IMR-90 (cell line): ENCODE measurements around the gene DGAT2L6. TPM values are rescaled to one million over a fixed set of nuclear protein-coding genes. Genes with fewer than 3 reads are reported as not detected.
A peak's percentile ranks its signal among the peaks of the same experiment; 100 is the strongest.

ENCODE experiments used
- ATAC-seq: fragments of 200-7000 bp; cut with Tn5 transposase; 2 replicates; pipeline ENCODE4 v1.9.1; 2020; ENCODE audit warnings: low read depth, mild to moderate bottlenecking, moderate library complexity
- BruUV-seq: library from RNA; stranded (reverse); fragments of 400-500 nt; replicated peaks from 2 replicates; lab custom pipeline; 2021; lab: Mats Ljungman, UMichigan
- CTCF ChIA-PET: fragments of 300-600 bp; formaldehyde crosslinking; extraction: SDS; loops from one replicate; lab custom pipeline; 2021; ENCODE audit warnings: antibody characterized with exemption; lab: Yijun Ruan, JAX
- POLR2A ChIA-PET: fragments of 300-600 bp; sonication (Branson Sonifier 250); formaldehyde crosslinking; loops from one replicate; lab custom pipeline; 2022; ENCODE audit warnings: antibody characterized with exemption; ENCODE audit not compliant: unreplicated experiment; lab: Charles Lee
- DNase-seq: peaks from one replicate; pipeline ENCODE4 v3.0.0; 2013
- H2AFZ ChIP-seq: replicated peaks from 2 replicates; pipeline ENCODE3; 2013; ENCODE audit warnings: low read length, mild to moderate bottlenecking; ENCODE audit not compliant: poor library complexity
- H2AK5ac ChIP-seq: 2 replicates; pipeline ENCODE4 v1.6.1; 2013; ENCODE audit warnings: low read depth, low read length, inconsistent platforms
- H2AK9ac ChIP-seq: replicated peaks from 2 replicates; pipeline ENCODE3; 2013; ENCODE audit warnings: mild to moderate bottlenecking, low read depth, low read length, moderate library complexity; ENCODE audit not compliant: poor library complexity
- H2BK120ac ChIP-seq: 2 replicates; pipeline ENCODE4 v1.6.1; 2013; ENCODE audit warnings: low read depth, low read length, inconsistent platforms
- H2BK15ac ChIP-seq: 3 replicates; pipeline ENCODE4 v1.6.1; 2013; ENCODE audit warnings: low read depth, low read length, inconsistent platforms
- H2BK20ac ChIP-seq: 2 replicates; pipeline ENCODE4 v1.6.1; 2013; ENCODE audit warnings: low read depth, mild to moderate bottlenecking, inconsistent platforms, low read length, moderate library complexity
- H2BK5ac ChIP-seq: 2 replicates; pipeline ENCODE4 v1.6.1; 2013; ENCODE audit warnings: mild to moderate bottlenecking, low read depth, low read length, inconsistent platforms; ENCODE audit not compliant: poor library complexity, severe bottlenecking
- H3K14ac ChIP-seq: replicated peaks from 2 replicates; pipeline ENCODE4 v1.6.1; 2013; ENCODE audit warnings: low read depth, low read length, inconsistent platforms
- H3K18ac ChIP-seq: 2 replicates; pipeline ENCODE4 v1.6.1; 2013; ENCODE audit warnings: low read depth, low read length, control low read depth
- H3K23ac ChIP-seq: 2 replicates; pipeline ENCODE4 v1.6.1; 2013; ENCODE audit warnings: low read depth, low read length, inconsistent platforms
- H3K27ac ChIP-seq: 2 replicates; pipeline ENCODE4 v1.5.1; 2013; ENCODE audit warnings: mild to moderate bottlenecking, control low read depth, low read length; ENCODE audit not compliant: insufficient read depth
- H3K27me3 ChIP-seq: 2 replicates; pipeline ENCODE4 v1.6.1; 2013; ENCODE audit warnings: low read length; ENCODE audit not compliant: control insufficient read depth, insufficient read depth
- H3K36me3 ChIP-seq: 2 replicates; pipeline ENCODE4 v1.6.1; 2013; ENCODE audit warnings: low read length, mixed read lengths; ENCODE audit not compliant: control insufficient read depth, insufficient read depth
- H3K4ac ChIP-seq: 2 replicates; pipeline ENCODE4 v1.6.1; 2013; ENCODE audit warnings: low read depth, low read length, inconsistent platforms
- H3K4me1 ChIP-seq: 2 replicates; pipeline ENCODE4 v1.6.1; 2013; ENCODE audit warnings: low read length, mixed read lengths; ENCODE audit not compliant: control insufficient read depth, insufficient read depth
- H3K4me2 ChIP-seq: 2 replicates; pipeline ENCODE4 v1.6.1; 2013; ENCODE audit warnings: low read depth, mild to moderate bottlenecking, control low read depth, low read length, moderate library complexity
- H3K4me3 ChIP-seq: 2 replicates; pipeline ENCODE4 v1.5.1; 2013; ENCODE audit warnings: low read depth, mild to moderate bottlenecking, control low read depth, low read length, moderate library complexity; ENCODE audit not compliant: insufficient read depth
- H3K56ac ChIP-seq: 2 replicates; pipeline ENCODE4 v1.6.1; 2013; ENCODE audit warnings: low read length, inconsistent platforms; ENCODE audit not compliant: insufficient read depth; ENCODE audit errors: extremely low read depth
- H3K79me1 ChIP-seq, 2 experiments: 2 replicates each; pipeline ENCODE4 v1.6.1; 2013; ENCODE audit warnings: low read length in 2 of 2, inconsistent platforms in 1 of 2, low read depth in 1 of 2
- H3K9ac ChIP-seq: 2 replicates; pipeline ENCODE4 v1.6.1; 2013; ENCODE audit warnings: low read depth, low read length, control low read depth
- H3K9me1 ChIP-seq: 2 replicates; pipeline ENCODE4 v1.6.1; 2013; ENCODE audit warnings: low read length, inconsistent platforms; ENCODE audit not compliant: insufficient read depth
- H3K9me3 ChIP-seq: 2 replicates; pipeline ENCODE4 v1.6.1; 2013; ENCODE audit warnings: low read length; ENCODE audit not compliant: control insufficient read depth, insufficient read depth
- H4K20me1 ChIP-seq: 2 replicates; pipeline ENCODE4 v1.6.1; 2013; ENCODE audit warnings: low read length, inconsistent platforms; ENCODE audit not compliant: insufficient read depth
- H4K5ac ChIP-seq: 2 replicates; pipeline ENCODE4 v1.6.1; 2013; ENCODE audit warnings: mild to moderate bottlenecking, low read depth, low read length, control low read depth
- H4K8ac ChIP-seq, 2 experiments: 2 replicates each; pipeline ENCODE4 v1.6.1; 2013; ENCODE audit warnings: low read depth in 2 of 2, low read length in 2 of 2, control low read depth in 1 of 2, inconsistent platforms in 1 of 2
- H4K91ac ChIP-seq: 2 replicates; pipeline ENCODE4 v1.6.1; 2013; ENCODE audit warnings: low read depth, low read length, inconsistent platforms; ENCODE audit not compliant: insufficient read depth
- BHLHE40 ChIP-seq: fragments of 150-350 bp; IDR thresholded peaks from 2 replicates; pipeline ENCODE4 v1.6.1; 2016; ENCODE audit warnings: mild to moderate bottlenecking, low read depth, low read length
- CHD1 ChIP-seq: IDR thresholded peaks from 2 replicates; pipeline ENCODE4 v1.6.1; 2012; ENCODE audit warnings: low read depth, low read length, improper control_type of control experiment
- CTCF ChIP-seq: conservative IDR thresholded peaks from 2 replicates; pipeline ENCODE4 v1.5.1; 2012; ENCODE audit warnings: mild to moderate bottlenecking, low read depth, low read length, improper control_type of control experiment
- FOS ChIP-seq: fragments of 150-350 bp; IDR thresholded peaks from 2 replicates; pipeline ENCODE4 v1.6.1; 2016; ENCODE audit warnings: low read depth, low read length
- MAZ ChIP-seq: IDR thresholded peaks from 2 replicates; pipeline ENCODE4 v1.6.1; 2012; ENCODE audit warnings: low read depth, mild to moderate bottlenecking, low read length, improper control_type of control experiment, moderate library complexity, borderline replicate concordance
- MXI1 ChIP-seq: IDR thresholded peaks from 2 replicates; pipeline ENCODE4 v1.6.1; 2012; ENCODE audit warnings: low read depth, mild to moderate bottlenecking, low read length, moderate library complexity, borderline replicate concordance
- POLR2A ChIP-seq: IDR thresholded peaks from 2 replicates; pipeline ENCODE4 v1.6.1; 2012; ENCODE audit warnings: mild to moderate bottlenecking, low read depth, low read length
- RAD21 ChIP-seq: IDR thresholded peaks from 2 replicates; pipeline ENCODE4 v1.6.1; 2012; ENCODE audit warnings: low read length, improper control_type of control experiment
- WGBS, 2 experiments: methylation state at CpG; one replicate each; pipeline versions ENCODE4 v1.1.5 to v1.1.7; 2013; ENCODE audit warnings: missing lambda C conversion rate in 2 of 2; ENCODE audit not compliant: insufficient read length in 1 of 2; ENCODE audit errors: extremely low coverage in 2 of 2; 5-methylcytosine and 5-hydroxymethylcytosine counted together
- dilution Hi-C: fragments of 300-500 bp; cut with HindIII; formaldehyde crosslinking; loops from one replicate; pipeline ENCODE4 v1.14.3; 2018; ENCODE audit warnings: low sequenced_read_pairs; ENCODE audit not compliant: unreplicated experiment
- in situ Hi-C: fragments of 300-500 bp; cut with MboI; formaldehyde crosslinking; loops from 3 replicates; pipeline ENCODE4 v1.14.3; 2019; ENCODE audit warnings: low sequenced_read_pairs, inconsistent platforms, mixed read lengths
- intact Hi-C: fragments of 100-400 bp; cut with micrococcal nuclease; formaldehyde crosslinking; loops from 2 replicates; pipeline ENCODE4 v1.10.0; 2022
- polyA plus RNA-seq, 3 experiments: library from polyadenylated mRNA; depleted of rRNA; stranded (reverse); fragments of >200 nt; gene quantifications; 2 replicates each; pipeline ENCODE4 v1.2.3, GENCODE V29; 2012; ENCODE audit warnings: low replicate concordance in 1 of 3
- total RNA-seq: library from RNA; depleted of rRNA; stranded (reverse); fragments of >200 nt; gene quantifications from 2 replicates; pipeline ENCODE4 v1.2.3, GENCODE V29; 2012
- TF ChIP-seq, protein P1 (sequence below): fragments of 150-350 bp; IDR thresholded peaks from 2 replicates; pipeline ENCODE4 v1.6.1; 2017; ENCODE audit warnings: mild to moderate bottlenecking, antibody characterized with exemption, low read length, low read depth

DGAT2L6 gene
- total and polyA plus RNA-seq, 2 of the 4 experiments (the other 2 are of a cell fraction), result not detected

DNA sequence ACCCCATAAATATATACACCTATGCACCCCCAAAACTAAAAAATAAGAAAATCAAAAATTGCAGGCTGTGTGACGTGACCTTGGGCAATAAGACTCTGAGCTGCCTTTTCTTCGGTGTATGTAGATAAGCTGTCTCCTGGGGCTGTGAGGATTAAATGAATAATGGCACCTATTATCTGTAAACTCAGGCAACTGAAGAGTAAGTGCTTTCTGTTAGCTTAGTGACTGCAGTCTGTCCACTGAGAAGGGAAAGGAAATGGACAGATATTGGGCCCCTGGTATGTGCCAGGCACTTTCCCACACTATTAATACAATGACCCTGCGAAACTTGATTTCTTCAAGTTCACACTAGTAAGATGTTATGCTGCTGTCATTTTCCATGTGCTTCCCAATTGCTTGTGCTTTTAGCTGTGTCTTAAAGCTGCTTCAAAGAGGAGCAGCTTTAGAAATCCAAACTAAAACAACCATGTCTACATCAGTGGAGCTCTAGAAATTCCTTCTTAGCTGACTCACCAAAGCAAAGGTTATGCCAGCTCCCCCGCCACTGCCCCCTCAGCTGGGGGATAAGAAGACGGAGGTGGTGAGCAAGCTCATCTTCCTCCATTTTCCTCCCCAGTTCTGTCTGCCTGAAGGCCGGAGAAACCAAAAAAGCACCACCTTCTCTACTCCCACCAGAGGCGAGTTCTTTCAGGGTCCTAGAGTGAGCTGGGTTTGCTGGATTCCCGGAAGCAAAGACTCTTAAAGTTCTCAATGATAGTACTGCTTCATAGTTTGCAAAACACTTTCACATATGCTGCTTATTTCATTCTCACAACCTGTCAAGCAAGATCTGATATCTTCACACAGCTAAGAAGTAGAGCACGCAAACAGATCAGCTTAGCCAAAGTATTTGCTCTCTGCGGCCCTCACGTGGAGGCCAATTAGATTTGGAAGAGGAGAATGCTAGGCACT is 8.8 kb upstream of the DGAT2L6 start:
- H2AK5ac ChIP-seq, result peak overlapping the region; percentile 35; the same call in 1 of the 2 replicates
- no peaks in the 10 kb centered on the region for H3K79me1 ChIP-seq
- H3K4me1 ChIP-seq, result peaks cover 13% of the 10 kb centered on the region
- peak overlapping the region; percentile 23; the same call in 1 of the 2 replicates for H3K56ac ChIP-seq
- in situ Hi-C loops (no loop called here), intact Hi-C loops (loop anchor here (1.0 kb wide), 2 partner anchors 121 to 266 kb away; partner anchors contain the start of gene PDZD11), dilution Hi-C loops (no loop called here)
- no TSS peak for BruUV-seq
- ChIA-PET CTCF (interaction anchor here (0.6 to 0.8 kb wide), 4 partner anchors 12 to 1385 kb away, joined by 3 to 5 read pairs (median 3); no protein-coding TSS in a partner anchor), POLR2A (interaction anchor here (0.6 to 0.8 kb wide), 2 partner anchors 35 to 239 kb away, joined by 3 to 9 read pairs; partner anchors contain the start of gene IGBP1)
- peak overlapping the region; percentile 83 for H3K27ac ChIP-seq
- no peak for TF ChIP-seq MXI1
- TF ChIP-seq CHD1, result no peak
- 0 out of 2 replicates have a peak, but pooled peaks have one; percentile 4 for TF ChIP-seq RAD21
- TF ChIP-seq FOS, result 0 out of 2 replicates have a peak, but pooled peaks have one; percentile 3
- no peak for TF ChIP-seq CTCF
- peak; percentile 48; the same call in 1 of the 2 replicates for TF ChIP-seq MAZ
- no peak for TF ChIP-seq POLR2A
- 0 out of 2 replicates have a peak, but pooled peaks have one; percentile 11 for TF ChIP-seq BHLHE40
- TF ChIP-seq, protein P1, sequence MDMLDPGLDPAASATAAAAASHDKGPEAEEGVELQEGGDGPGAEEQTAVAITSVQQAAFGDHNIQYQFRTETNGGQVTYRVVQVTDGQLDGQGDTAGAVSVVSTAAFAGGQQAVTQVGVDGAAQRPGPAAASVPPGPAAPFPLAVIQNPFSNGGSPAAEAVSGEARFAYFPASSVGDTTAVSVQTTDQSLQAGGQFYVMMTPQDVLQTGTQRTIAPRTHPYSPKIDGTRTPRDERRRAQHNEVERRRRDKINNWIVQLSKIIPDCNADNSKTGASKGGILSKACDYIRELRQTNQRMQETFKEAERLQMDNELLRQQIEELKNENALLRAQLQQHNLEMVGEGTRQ, result no peak
- H2AFZ ChIP-seq, result peak overlapping the region; percentile 64
- peaks cover 5% of the 10 kb centered on the region; the same call in 1 of the 2 replicates for H3K9me1 ChIP-seq
- peak overlapping the region; percentile 49 for H2AK9ac ChIP-seq
- no peaks in the 10 kb centered on the region for H4K20me1 ChIP-seq
- H3K9me3 ChIP-seq, result no peaks in the 10 kb centered on the region
- H3K9ac ChIP-seq, result peak overlapping the region; percentile 13; the same call in 1 of the 2 replicates
- no peak overlapping the region for H3K4me3 ChIP-seq
- peak overlapping the region; percentile 81 for H3K4ac ChIP-seq
- H3K27me3 ChIP-seq, result no peaks in the 10 kb centered on the region; the same call in 1 of the 2 replicates
- peak overlapping the region; percentile 74 for H3K4me2 ChIP-seq
- peak overlapping the region; percentile 88 to 89 for H4K8ac ChIP-seq
- ATAC-seq, result peak; percentile 70
- WGBS, 2 experiments, result 38% methylated on average over 1 of the region's 11 CpGs; no CpG with 5 or more reads in 1 of the 2 experiments
- peak; percentile 77 for DNase-seq
- H2BK20ac ChIP-seq, result peak overlapping the region; percentile 87
- peak overlapping the region; percentile 23 for H2BK5ac ChIP-seq
- H2BK15ac ChIP-seq, result peak overlapping the region; percentile 82; the same call in 2 of the 3 replicates
- H2BK120ac ChIP-seq, result peak overlapping the region; percentile 88
- peak overlapping the region; percentile 92; the same call in 1 of the 2 replicates for H3K23ac ChIP-seq
- peak overlapping the region; percentile 85 for H4K91ac ChIP-seq
- peak overlapping the region; percentile 62 for H3K18ac ChIP-seq
- H4K5ac ChIP-seq, result peak overlapping the region; percentile 94
- H3K14ac ChIP-seq, result peak overlapping the region; percentile 70
- peaks cover 3% of the 10 kb centered on the region; the same call in 1 of the 2 replicates for H3K36me3 ChIP-seq
